Stimulated activated CD4-positive, alpha-beta T cell treated with anti-CD3 and anti-CD28 coated beads, Interleukin-12 subunit alpha, Interleukin-12 subunit beta, amount 100 ng/mL, for 24 hours (primary cell): ENCODE data around the gene SPAG9.
A peak's percentile ranks its signal among the peaks of the same experiment; 100 is the strongest.
"Not testable (repeated sequence)": the region's sequence is repeated elsewhere in the genome, so short reads cannot be mapped to it uniquely, and the experiment has no call there.

Experiments used
- DNase-seq, 2 experiments: peaks; one replicate each; pipeline ENCODE4 v3.0.0-alpha.2; 2020; ENCODE audit warnings: low read depth in 2 of 2

The SPAG9 gene

DNA sequence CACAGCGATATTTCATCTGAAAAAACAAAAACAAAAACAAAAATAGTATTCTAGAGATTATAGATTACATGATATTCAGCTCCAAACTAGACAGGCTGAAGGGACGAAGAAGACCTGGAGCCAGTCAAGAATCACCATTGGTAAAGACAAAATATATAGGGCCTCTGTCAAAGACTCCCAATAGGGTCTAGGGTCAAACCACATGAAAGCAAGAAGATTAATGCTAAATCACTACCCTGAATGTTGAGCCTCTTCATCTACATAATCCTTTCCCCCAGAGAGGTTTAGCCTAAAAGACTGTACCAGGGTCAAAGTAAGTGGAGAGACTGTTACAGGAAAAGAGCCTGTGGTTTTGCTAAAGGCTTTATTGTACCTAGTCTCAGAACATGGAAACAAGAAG lies 21.9 kb upstream of the SPAG9 start:
- DNase-seq = no peak

GRCh38 chr17:51135956-51136355 lies 15.3 kb upstream of the SPAG9 start:
- no peak for DNase-seq

DNA sequence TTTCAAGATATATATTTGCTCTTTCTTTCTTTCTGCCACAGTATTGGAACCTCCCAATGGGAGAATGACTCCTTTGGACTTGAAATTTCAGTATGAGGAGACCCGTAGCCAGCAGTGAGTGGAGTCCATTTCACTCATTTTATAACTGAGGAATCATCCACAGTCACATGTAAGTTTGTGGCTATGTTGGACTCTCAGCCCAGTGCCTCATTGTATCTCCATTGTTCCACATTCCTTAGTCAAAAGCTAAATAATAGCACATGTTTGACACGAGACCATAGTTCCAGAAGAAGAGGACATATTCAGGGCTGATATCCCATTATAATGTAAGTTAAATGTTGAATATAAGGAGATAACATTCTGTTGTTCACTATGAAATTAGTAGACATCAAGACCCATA lies 12.7 kb upstream of the SPAG9 start:
- no peak for DNase-seq

- DNase-seq = no peak
These were observed 12.3 kb upstream of the SPAG9 start for GRCh38 chr17:51132964-51133319.

DNA sequence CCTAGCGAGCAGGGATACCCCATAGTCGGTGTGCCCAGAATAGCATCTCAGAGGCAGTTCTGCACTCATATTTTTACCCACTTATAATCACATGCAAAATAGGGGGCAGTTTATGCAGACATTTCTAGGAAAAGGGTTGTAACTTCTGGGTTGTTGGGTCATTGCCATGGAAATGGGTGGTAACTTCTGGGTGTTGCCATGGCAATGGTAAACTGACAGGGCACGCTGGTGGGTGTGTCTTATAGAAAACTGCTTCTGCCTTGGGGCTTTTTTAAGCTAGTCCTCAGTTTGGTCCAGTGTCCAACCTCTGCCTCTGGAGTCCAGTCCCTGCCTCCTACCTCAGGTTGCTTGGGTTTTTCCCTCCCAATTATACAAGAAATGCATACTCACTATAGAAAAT lies 7.4 kb upstream of the SPAG9 start:
- DNase-seq = no peak

DNA sequence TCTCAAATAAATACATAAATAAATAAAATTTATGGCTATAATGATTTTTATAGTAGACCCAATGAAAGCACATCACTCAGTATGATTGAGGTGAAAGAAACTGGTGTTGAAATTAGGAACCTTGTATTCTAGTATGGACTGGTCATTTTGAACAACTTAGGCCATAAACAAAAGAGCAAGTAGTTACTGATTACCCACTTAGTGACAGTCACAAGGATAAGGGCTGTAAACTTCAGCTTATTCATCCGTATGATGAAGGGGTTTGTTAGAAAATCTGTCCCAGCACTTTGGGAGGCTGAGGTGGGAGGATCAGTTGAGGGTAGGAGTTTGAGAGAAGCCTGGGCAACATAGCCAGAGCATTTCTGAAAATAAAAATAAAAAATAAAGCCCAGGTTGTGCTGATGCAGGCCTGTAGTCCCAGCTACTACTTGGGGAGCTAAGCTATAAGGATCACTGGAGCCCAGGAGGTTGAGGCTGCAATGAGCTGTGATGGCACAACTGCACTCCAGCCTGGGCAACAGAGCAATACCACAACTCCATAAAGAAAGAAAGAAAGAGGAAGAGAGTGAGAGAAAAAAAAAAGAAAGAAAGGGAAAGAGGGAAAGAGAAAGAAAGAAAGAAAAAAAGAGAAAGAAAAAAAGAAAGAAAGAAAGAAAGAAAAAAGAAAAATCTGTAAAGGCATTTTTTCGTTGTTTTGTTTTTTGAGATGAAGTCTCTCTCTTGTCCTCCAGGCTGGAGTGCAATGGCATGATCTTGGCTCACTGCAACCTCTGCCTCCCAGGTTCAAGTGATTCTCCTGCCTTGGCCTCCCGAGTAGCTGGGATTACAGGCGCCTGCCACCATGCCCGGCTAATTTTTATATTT lies 4.2 kb upstream of the SPAG9 start:
- DNase-seq = no peak

DNA sequence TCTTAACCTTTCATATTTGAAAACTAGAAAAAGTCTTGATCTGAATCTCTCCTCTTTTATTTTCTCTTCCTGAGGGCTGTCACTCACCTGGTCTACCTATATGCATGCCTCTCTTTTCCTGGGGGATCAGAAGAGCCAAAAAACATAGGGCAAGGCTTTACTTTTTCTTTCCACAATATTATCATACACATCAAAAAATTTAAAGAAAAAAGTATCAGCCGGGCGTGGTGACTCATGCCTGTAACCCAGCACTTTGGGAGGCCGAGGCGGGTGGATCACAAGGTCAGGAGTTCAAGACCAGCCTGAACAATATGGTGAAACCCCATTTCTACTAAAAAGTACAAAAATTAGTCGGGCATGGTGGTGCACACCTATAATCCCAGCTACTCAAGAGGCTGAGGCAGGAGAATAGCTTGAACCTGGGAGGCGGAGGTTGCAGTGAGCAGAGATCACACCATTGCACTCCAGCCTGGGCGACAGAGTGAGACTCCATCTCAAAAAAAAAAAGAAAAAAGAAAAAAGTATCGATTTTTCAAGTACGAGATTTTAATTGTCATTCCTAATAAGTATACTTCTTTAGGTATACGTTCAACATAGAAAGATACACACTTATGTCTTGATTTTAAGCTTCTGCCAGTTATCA lies 1.9 kb upstream of the SPAG9 start:
- DNase-seq = not testable (repeated sequence)

- DNase-seq = peak; percentile 85 to 91
These were observed 1.2 kb upstream of the SPAG9 start for GRCh38 chr17:51121620-51122472.

- DNase-seq = peak; percentile 5 to 15
These were observed 320 bp downstream of the SPAG9 start for GRCh38 chr17:51120357-51120738.

- peak in 1 of 2 experiments; percentile 17 for DNase-seq
These were observed 982 bp downstream of the SPAG9 start for GRCh38 chr17:51119415-51120356.

- no peak for DNase-seq
These were observed 2.1 kb downstream of the SPAG9 start for GRCh38 chr17:51118330-51119195.

GRCh38 chr17:51115179-51115578 lies 5.5 kb downstream of the SPAG9 start:
- DNase-seq = no peak

DNA sequence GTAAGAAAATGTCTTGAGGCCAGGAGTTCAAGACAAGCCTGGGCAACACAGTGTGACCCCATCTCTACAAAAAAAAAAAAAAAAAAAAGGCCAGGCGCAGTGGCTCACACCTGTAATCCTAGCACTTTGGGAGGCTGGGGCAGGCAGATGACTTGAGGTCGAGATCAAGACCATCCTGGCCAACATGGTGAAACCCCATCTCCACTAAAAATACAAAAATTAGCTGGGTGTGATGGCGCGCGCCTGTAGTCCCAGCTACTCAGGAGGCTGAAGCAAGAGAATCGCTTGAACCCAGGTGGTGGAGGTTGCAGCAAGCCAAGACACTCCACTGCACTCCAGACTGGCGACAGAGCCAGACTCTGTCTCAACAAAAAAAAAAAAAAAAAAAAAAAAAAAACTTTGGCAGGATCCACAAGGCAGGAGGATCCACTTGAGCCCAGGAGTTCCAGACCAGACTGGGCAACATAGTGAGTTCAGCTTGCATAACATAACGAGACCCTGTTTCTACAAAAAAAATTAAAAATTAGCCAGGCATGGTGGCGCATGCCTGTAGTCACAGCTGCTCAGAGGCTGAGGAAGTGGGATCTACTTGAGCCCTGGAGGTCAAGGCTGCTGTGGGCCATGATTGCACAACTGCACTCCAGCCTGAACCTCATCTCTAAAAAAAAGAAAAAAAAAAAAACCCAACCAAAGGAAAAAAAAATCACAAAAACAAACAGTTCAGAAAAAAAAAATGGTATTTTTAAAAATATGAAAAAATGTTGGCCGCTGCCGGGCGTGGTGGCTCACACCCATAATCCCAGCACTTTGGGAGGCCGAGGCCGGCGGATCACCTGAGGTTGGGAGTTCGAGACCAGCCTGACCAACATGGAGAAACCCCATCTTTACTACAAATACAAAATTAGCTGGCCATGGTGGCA lies 8.1 kb downstream of the SPAG9 start:
- DNase-seq = not testable (repeated sequence)

- no peak for DNase-seq
These were observed 12.9 kb downstream of the SPAG9 start for GRCh38 chr17:51107778-51108177.

- no peak for DNase-seq
These were observed 17.2 kb downstream of the SPAG9 start for GRCh38 chr17:51103451-51103850.

GRCh38 chr17:51103050-51103449 lies 17.6 kb downstream of the SPAG9 start:
- no peak for DNase-seq

DNA sequence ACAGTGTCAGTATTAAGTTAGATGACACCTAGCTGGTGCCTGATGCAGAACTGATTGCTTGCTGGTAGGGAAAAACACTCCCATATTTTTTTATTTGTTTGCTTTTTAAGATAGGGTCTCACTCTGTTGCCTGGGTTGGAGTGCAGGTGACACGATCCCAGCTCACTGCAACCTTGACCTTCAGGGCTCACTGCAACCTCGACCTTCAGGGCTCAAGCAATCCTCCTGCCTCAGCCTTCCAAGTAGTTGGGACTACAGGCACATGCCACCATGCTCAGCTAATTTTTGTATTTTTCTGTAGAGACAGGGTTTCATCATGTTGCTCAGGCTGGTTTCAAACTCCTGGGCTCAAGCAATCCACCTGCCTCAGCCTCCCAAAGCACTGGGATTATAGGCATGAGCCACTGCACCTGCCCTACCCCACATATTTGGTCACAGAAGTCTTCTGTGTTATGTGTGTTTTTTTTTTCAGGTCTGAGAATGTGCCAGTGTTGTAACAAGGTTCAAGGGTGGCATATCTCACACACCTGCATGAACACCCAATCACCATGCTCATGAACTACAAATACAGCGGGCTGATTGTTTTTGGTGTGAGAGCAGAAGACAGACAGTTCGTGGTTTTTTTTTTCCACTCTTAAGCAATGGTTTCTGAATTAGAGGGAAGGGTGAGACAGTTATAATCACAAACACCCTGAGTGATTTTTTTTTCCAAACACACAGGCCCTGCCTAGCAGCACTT lies 22.8 kb downstream of the SPAG9 start:
- no peak for DNase-seq

DNA sequence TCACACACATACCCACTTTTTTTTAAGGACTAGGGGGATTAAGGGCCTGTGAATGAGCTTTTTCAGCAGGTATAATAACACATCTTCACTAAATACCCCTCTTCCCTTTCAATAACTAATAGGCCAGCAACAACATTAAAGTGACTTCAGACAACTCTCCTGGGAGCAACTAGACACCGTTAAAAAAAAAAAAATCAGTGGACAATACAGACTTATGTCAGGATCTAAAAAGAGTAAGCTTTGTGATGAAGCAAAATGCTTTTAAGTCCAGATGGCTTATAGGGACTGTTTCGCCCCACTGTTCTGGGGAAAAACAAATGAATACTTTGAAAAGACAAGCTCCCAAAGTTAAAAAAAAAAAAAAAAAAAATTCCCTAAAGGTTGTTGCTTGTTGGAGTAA lies 29.0 kb downstream of the SPAG9 start:
- DNase-seq = no peak

GRCh38 chr17:51088868-51089267 lies 31.8 kb downstream of the SPAG9 start:
- DNase-seq = not testable (repeated sequence)
